Glutamatergic neuron (in vitro differentiated cells): ENCODE measurements around the gene NKX2-4. TPM values are rescaled to one million over a fixed set of nuclear protein-coding genes. Genes with fewer than 3 reads are reported as not detected.

Experiments used
- DNase-seq: peaks from one replicate; pipeline ENCODE4 v3.0.0; 2022
- H3K27ac Mint-ChIP-seq: one replicate; pipeline ENCODE4 v1.8.0; 2020; ENCODE audit warnings: mild to moderate bottlenecking, mixed read lengths, inconsistent platforms; ENCODE audit not compliant: unreplicated experiment
- H3K27me3 Mint-ChIP-seq: one replicate; pipeline ENCODE4 v1.8.0; 2020; ENCODE audit warnings: mild to moderate bottlenecking, moderate library complexity, mixed read lengths, inconsistent platforms; ENCODE audit not compliant: unreplicated experiment
- H3K36me3 Mint-ChIP-seq: one replicate; pipeline ENCODE4 v1.8.0; 2020; ENCODE audit warnings: mild to moderate bottlenecking, mixed read lengths, inconsistent platforms; ENCODE audit not compliant: unreplicated experiment
- H3K4me1 Mint-ChIP-seq: one replicate; pipeline ENCODE4 v1.8.0; 2020; ENCODE audit warnings: mild to moderate bottlenecking, low read depth, mixed read lengths, inconsistent platforms; ENCODE audit not compliant: unreplicated experiment
- H3K4me3 Mint-ChIP-seq: one replicate; pipeline ENCODE4 v1.8.0; 2020; ENCODE audit warnings: mild to moderate bottlenecking, mixed read lengths, inconsistent platforms; ENCODE audit not compliant: unreplicated experiment
- H3K9me3 Mint-ChIP-seq: one replicate; pipeline ENCODE4 v1.8.0; 2020; ENCODE audit warnings: mild to moderate bottlenecking, moderate library complexity, mixed read lengths, inconsistent platforms; ENCODE audit not compliant: unreplicated experiment
- CTCF ChIP-seq: fragments of 200-600 bp; sonication (generic); IDR thresholded peaks from one replicate; pipeline ENCODE4 v1.5.0; 2021; ENCODE audit not compliant: partially characterized antibody, unreplicated experiment
- total RNA-seq: library from RNA; stranded (reverse); fragmentation: NEBNext Ultra II Directional; extraction: Animal tissue kit (Norgen Biotek cat#: 25700); gene quantifications from one replicate; pipeline ENCODE4 v1.2.1, GENCODE V29; 2021; ENCODE audit not compliant: unreplicated experiment

The NKX2-4 gene
- total RNA-seq, 1 donor from 2014 or later, result not detected

- H3K27ac Mint-ChIP-seq, result no peak overlapping the region
- no peaks in the 10 kb centered on the region for H3K36me3 Mint-ChIP-seq
- H3K4me1 Mint-ChIP-seq, result peaks cover 8% of the 10 kb centered on the region
- peaks cover 7% of the 10 kb centered on the region for H3K9me3 Mint-ChIP-seq
- peaks cover 15% of the 10 kb centered on the region for H3K27me3 Mint-ChIP-seq
- no peak for TF ChIP-seq CTCF
- no peak overlapping the region for H3K4me3 Mint-ChIP-seq
- DNase-seq, result no peak
Observed at GRCh38 chr20:21389368-21389767, 8.0 kb downstream of the NKX2-4 start.

- Mint-ChIP-seq H3K27ac (no peak overlapping the region), H3K4me1 (peaks cover 9% of the 10 kb centered on the region), H3K4me3 (no peak overlapping the region), H3K36me3 (no peaks in the 10 kb centered on the region), H3K27me3 (peaks cover 13% of the 10 kb centered on the region), H3K9me3 (peaks cover 7% of the 10 kb centered on the region)
- TF ChIP-seq CTCF, result no peak
- DNase-seq, result no peak
Observed at GRCh38 chr20:21388566-21388965, 8.8 kb downstream of the NKX2-4 start.

- peaks cover 4% of the 10 kb centered on the region for H3K9me3 Mint-ChIP-seq
- peaks cover 5% of the 10 kb centered on the region for H3K27me3 Mint-ChIP-seq
- H3K4me1 Mint-ChIP-seq, result peaks cover 9% of the 10 kb centered on the region
- H3K4me3 Mint-ChIP-seq, result no peak overlapping the region
- H3K36me3 Mint-ChIP-seq, result no peaks in the 10 kb centered on the region
- no peak for TF ChIP-seq CTCF
- no peak overlapping the region for H3K27ac Mint-ChIP-seq
- no peak for DNase-seq
Observed at GRCh38 chr20:21387528-21387927, 9.8 kb downstream of the NKX2-4 start.

GRCh38 chr20:21386111-21386510 lies 11.2 kb downstream of the NKX2-4 start:
- Mint-ChIP-seq H3K4me1 (peaks cover 6% of the 10 kb centered on the region), H3K9me3 (no peaks in the 10 kb centered on the region), H3K36me3 (no peaks in the 10 kb centered on the region), H3K27ac (no peak overlapping the region), H3K27me3 (peaks cover 3% of the 10 kb centered on the region), H3K4me3 (no peak overlapping the region)
- DNase-seq, result no peak
- TF ChIP-seq CTCF, result no peak

GRCh38 chr20:21384308-21384892 lies 12.9 kb downstream of the NKX2-4 start:
- Mint-ChIP-seq H3K36me3 (no peaks in the 10 kb centered on the region), H3K9me3 (no peaks in the 10 kb centered on the region)

More at GRCh38 chr20:21384308-21384892, 12.9 kb downstream of the NKX2-4 start:
- H3K4me1 Mint-ChIP-seq, result peaks cover 11% of the 10 kb centered on the region
- no peak overlapping the region for H3K4me3 Mint-ChIP-seq
- H3K27me3 Mint-ChIP-seq, result no peaks in the 10 kb centered on the region
- no peak for DNase-seq
- no peak for TF ChIP-seq CTCF
- H3K27ac Mint-ChIP-seq, result no peak overlapping the region
